CD4-positive, alpha-beta T cell treated with Interleukin-21 for 1 hour (primary cell): ENCODE measurements around the gene POLR3E.

ENCODE experiments used
- DNase-seq: peaks from one replicate; pipeline ENCODE4 v3.0.0-alpha.2; 2020

POLR3E gene

GRCh38 chr16:22369221-22369811, 72.1 kb downstream of the POLR3E start:
- peak; percentile 55 for DNase-seq

GRCh38 chr16:22370038-22370820, 73.0 kb downstream of the POLR3E start:
- no peak for DNase-seq

- DNase-seq, result no peak
Observed at GRCh38 chr16:22372882-22373661, 75.9 kb downstream of the POLR3E start.

GRCh38 chr16:22373662-22374310, 76.6 kb downstream of the POLR3E start:
- DNase-seq, result peak; percentile 36

GRCh38 chr16:22374311-22375116, 77.3 kb downstream of the POLR3E start, which contains the start of gene CDR2:
Gene CDR2, minus strand, starts transcription at chr16:22374619. Its CDS starts 310 bp downstream, at chr16:22374309.
- DNase-seq, result peak; percentile 99

GRCh38 chr16:22375117-22375962, 78.1 kb downstream of the POLR3E start:
- DNase-seq, result no peak

- DNase-seq, result no peak
Observed at GRCh38 chr16:22375963-22376640, 78.9 kb downstream of the POLR3E start.

GRCh38 chr16:22379656-22380055, 82.4 kb downstream of the POLR3E start:
- DNase-seq, result no peak

- DNase-seq, result no peak
Observed at GRCh38 chr16:22380529-22380928, 83.3 kb downstream of the POLR3E start.

- DNase-seq, result no peak
Observed at GRCh38 chr16:22381392-22381791, 84.2 kb downstream of the POLR3E start.

- DNase-seq, result no peak
Observed at GRCh38 chr16:22383827-22384226, 86.6 kb downstream of the POLR3E start.
